Measurements from ENCODE around the gene PER2. TPM values are rescaled to one million over a fixed set of nuclear protein-coding genes. Genes with fewer than 3 reads are reported as not detected.
"Not testable (repeated sequence)": the region's sequence is repeated elsewhere in the genome, so short reads cannot be mapped to it uniquely, and the experiment has no call there.

The PER2 gene
- total and polyA plus RNA-seq, 2 experiments from 2014 or later: 2.3 to 6.2 TPM

GRCh38 chr2:238313991-238314350 lies 25.6 kb upstream of the PER2 start:
- DNase-seq: no peak
- TF ChIP-seq EZH2 (IDR thresholded peaks at IDR 0.05; ENCODE audit: insufficient read depth, poor library complexity, severe bottlenecking) (no peak), EZH2phosphoT487 (IDR thresholded peaks at IDR 0.05; ENCODE audit: insufficient read depth, low read depth) (no peak)
- 51 to 54% methylated on average over 2 of the region's 2 CpGs for WGBS, 2 experiments (ENCODE audit: low coverage in 1 of 2, low lambda C conversion rate in 2 of 2, missing lambda C conversion rate in 2 of 2)

GRCh38 chr2:238313289-238313990 lies 25.0 kb upstream of the PER2 start:
- Histone ChIP-seq H3K27ac (no peak overlapping the region), H3K27me3 (replicated peaks; ENCODE audit: insufficient read depth) (no peaks in the 10 kb centered on the region), H3K4me1 (ENCODE audit: insufficient read depth) (no peaks in the 10 kb centered on the region), H3K4me2 (ENCODE audit: unreplicated experiment) (no peak overlapping the region), H2AFZ (no peak overlapping the region), H3K9me2 (ENCODE audit: insufficient read depth) (no peaks in the 10 kb centered on the region), H3K9me3 (ENCODE audit: low read depth) (no peaks in the 10 kb centered on the region), H3K9ac (no peak overlapping the region), H3K36me3 (ENCODE audit: low read depth) (no peaks in the 10 kb centered on the region), H3F3A (ENCODE audit: insufficient read depth) (no peaks in the 10 kb centered on the region), H4K20me1 (ENCODE audit: insufficient read depth) (no peaks in the 10 kb centered on the region), H3K79me2 (ENCODE audit: insufficient read depth) (no peaks in the 10 kb centered on the region), H3K4me3 (no peak overlapping the region)
- TF ChIP-seq EZH2 (IDR thresholded peaks at IDR 0.05; ENCODE audit: insufficient read depth, poor library complexity, severe bottlenecking) (no peak), EZH2phosphoT487 (IDR thresholded peaks at IDR 0.05; ENCODE audit: insufficient read depth, low read depth) (no peak)
- in situ Hi-C loops (cut with MboI): no loop called here
- no peak for DNase-seq
- WGBS, 2 experiments (ENCODE audit: low coverage in 1 of 2, low lambda C conversion rate in 2 of 2, missing lambda C conversion rate in 2 of 2): 78% methylated on average over 8 of the region's 8 CpGs

More at GRCh38 chr2:238313991-238314350, 25.6 kb upstream of the PER2 start:
- Histone ChIP-seq H3K9me2 (ENCODE audit: insufficient read depth) (no peaks in the 10 kb centered on the region), H3K9me3 (ENCODE audit: low read depth) (no peaks in the 10 kb centered on the region), H3F3A (ENCODE audit: insufficient read depth) (no peaks in the 10 kb centered on the region), H3K4me1 (ENCODE audit: insufficient read depth) (no peaks in the 10 kb centered on the region), H3K4me2 (ENCODE audit: unreplicated experiment) (no peak overlapping the region), H3K4me3 (no peak overlapping the region), H3K79me2 (ENCODE audit: insufficient read depth) (no peaks in the 10 kb centered on the region), H3K9ac (no peak overlapping the region), H2AFZ (no peak overlapping the region), H4K20me1 (ENCODE audit: insufficient read depth) (no peaks in the 10 kb centered on the region), H3K27me3 (replicated peaks; ENCODE audit: insufficient read depth) (no peaks in the 10 kb centered on the region), H3K27ac (no peak overlapping the region), H3K36me3 (ENCODE audit: low read depth) (no peaks in the 10 kb centered on the region)
- in situ Hi-C loops (cut with MboI): no loop called here

GRCh38 chr2:238310721-238311120 lies 22.3 kb upstream of the PER2 start:
- H2AFZ ChIP-seq; H3K4me1 ChIP-seq (ENCODE audit: insufficient read depth); H3K9me2 ChIP-seq (ENCODE audit: insufficient read depth); H3K9ac ChIP-seq; H3K4me3 ChIP-seq; H3K9me3 ChIP-seq (ENCODE audit: low read depth); H4K20me1 ChIP-seq (ENCODE audit: insufficient read depth); DNase-seq; H3K27ac ChIP-seq; H3K27me3 ChIP-seq (replicated peaks; ENCODE audit: insufficient read depth); H3K4me2 ChIP-seq (ENCODE audit: unreplicated experiment); in situ Hi-C loops (cut with MboI); H3F3A ChIP-seq (ENCODE audit: insufficient read depth); H3K79me2 ChIP-seq (ENCODE audit: insufficient read depth); H3K36me3 ChIP-seq (ENCODE audit: low read depth): not testable (repeated sequence)
- 71 to 73% methylated on average over 14 of the region's 14 CpGs for WGBS, 2 experiments (ENCODE audit: low coverage in 1 of 2, low lambda C conversion rate in 2 of 2, missing lambda C conversion rate in 2 of 2)

GRCh38 chr2:238308177-238308576 lies 19.8 kb upstream of the PER2 start:
- no peak for DNase-seq
- WGBS, 2 experiments (ENCODE audit: low coverage in 1 of 2, low lambda C conversion rate in 2 of 2, missing lambda C conversion rate in 2 of 2): 52 to 65% methylated on average over 2 of the region's 2 CpGs
- H3K27me3 ChIP-seq (replicated peaks; ENCODE audit: insufficient read depth): no peaks in the 10 kb centered on the region
- no peak overlapping the region for H3K4me3 ChIP-seq
- H3K9me3 ChIP-seq (ENCODE audit: low read depth): no peaks in the 10 kb centered on the region
- no peaks in the 10 kb centered on the region for H3K36me3 ChIP-seq (ENCODE audit: low read depth)
- H3K4me1 ChIP-seq (ENCODE audit: insufficient read depth): no peaks in the 10 kb centered on the region
- H4K20me1 ChIP-seq (ENCODE audit: insufficient read depth): no peaks in the 10 kb centered on the region
- no peak overlapping the region for H3K27ac ChIP-seq
- TF ChIP-seq EZH2 (IDR thresholded peaks at IDR 0.05; ENCODE audit: insufficient read depth, poor library complexity, severe bottlenecking) (no peak), EZH2phosphoT487 (IDR thresholded peaks at IDR 0.05; ENCODE audit: insufficient read depth, low read depth) (no peak)
- no peaks in the 10 kb centered on the region for H3K9me2 ChIP-seq (ENCODE audit: insufficient read depth)
- H3K79me2 ChIP-seq (ENCODE audit: insufficient read depth): no peaks in the 10 kb centered on the region
- no peak overlapping the region for H3K4me2 ChIP-seq (ENCODE audit: unreplicated experiment)
- no peak overlapping the region for H3K9ac ChIP-seq
- no peak overlapping the region for H2AFZ ChIP-seq
- in situ Hi-C loops (cut with MboI): no loop called here
- H3F3A ChIP-seq (ENCODE audit: insufficient read depth): no peaks in the 10 kb centered on the region

GRCh38 chr2:238306672-238306998 lies 18.2 kb upstream of the PER2 start:
- Histone ChIP-seq H3K4me1 (ENCODE audit: insufficient read depth) (no peaks in the 10 kb centered on the region), H3K4me2 (ENCODE audit: unreplicated experiment) (no peak overlapping the region), H3K79me2 (ENCODE audit: insufficient read depth) (no peaks in the 10 kb centered on the region), H3F3A (ENCODE audit: insufficient read depth) (0 out of 2 replicates have a peak, but pooled peaks cover 3% of the 10 kb centered on the region), H3K9me3 (ENCODE audit: low read depth) (no peaks in the 10 kb centered on the region), H3K9ac (no peak overlapping the region), H3K27ac (no peak overlapping the region), H4K20me1 (ENCODE audit: insufficient read depth) (no peaks in the 10 kb centered on the region), H2AFZ (no peak overlapping the region), H3K27me3 (replicated peaks; ENCODE audit: insufficient read depth) (no peaks in the 10 kb centered on the region), H3K36me3 (ENCODE audit: low read depth) (no peaks in the 10 kb centered on the region), H3K4me3 (no peak overlapping the region), H3K9me2 (ENCODE audit: insufficient read depth) (no peaks in the 10 kb centered on the region)
- in situ Hi-C loops (cut with MboI): no loop called here
- 76% methylated on average over 5 of the region's 5 CpGs for WGBS, 2 experiments (ENCODE audit: low coverage in 1 of 2, low lambda C conversion rate in 2 of 2, missing lambda C conversion rate in 2 of 2)
- TF ChIP-seq EZH2 (IDR thresholded peaks at IDR 0.05; ENCODE audit: insufficient read depth, poor library complexity, severe bottlenecking) (no peak), EZH2phosphoT487 (IDR thresholded peaks at IDR 0.05; ENCODE audit: insufficient read depth, low read depth) (no peak)
- no peak for DNase-seq

Data from GM23248 (cell line).